COR-L47 (cell line): ENCODE measurements around the gene CCT2.
A peak's percentile ranks its signal among the peaks of the same experiment; 100 is the strongest.
"Not testable (repeated sequence)": the region's sequence is repeated elsewhere in the genome, so short reads cannot be mapped to it uniquely, and the experiment has no call there.

Experiments
- DNase-seq: peaks from one replicate; lab custom pipeline; 2025; lab: John Stamatoyannopoulos, UW

CCT2 gene

DNA sequence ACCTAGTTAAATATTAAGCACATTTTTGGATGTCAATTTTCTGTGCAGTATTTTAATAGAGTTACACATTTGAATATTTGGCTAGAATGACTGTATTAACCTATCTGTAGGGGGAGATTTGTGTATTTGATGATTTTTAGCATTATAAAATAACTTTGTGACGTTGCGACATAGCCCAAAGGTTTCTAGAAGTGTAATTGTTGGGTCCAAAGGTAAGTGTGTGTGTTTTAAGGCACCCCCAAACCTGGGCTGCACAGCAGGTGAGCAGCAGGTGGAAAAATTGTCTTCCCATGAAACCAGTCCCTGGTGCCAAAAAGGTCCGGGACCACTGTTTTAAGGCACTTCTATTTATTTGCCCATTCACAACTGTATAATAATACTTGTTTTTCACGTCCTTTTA, 3.3 kb downstream of the CCT2 start:
- DNase-seq: no peak

DNA sequence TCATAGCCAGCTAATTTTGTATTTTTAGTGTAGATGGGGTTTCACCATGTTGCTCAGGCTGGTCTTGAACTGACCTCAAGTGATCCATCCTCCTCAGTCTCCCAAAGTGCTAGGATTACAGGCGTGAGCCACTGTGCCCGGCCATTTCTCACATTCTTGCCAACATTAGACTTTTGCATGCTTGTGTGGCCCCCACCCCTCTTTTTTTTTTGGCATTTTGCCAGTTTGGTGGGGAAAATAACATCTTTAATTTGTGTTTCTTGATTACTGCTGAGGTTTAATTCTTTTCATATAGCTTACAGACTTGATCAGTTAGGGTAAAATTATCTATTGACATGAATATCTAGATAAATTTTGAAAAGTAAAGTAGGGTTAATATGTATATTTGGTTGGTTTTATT, 3.8 kb downstream of the CCT2 start:
- DNase-seq: no peak

DNA sequence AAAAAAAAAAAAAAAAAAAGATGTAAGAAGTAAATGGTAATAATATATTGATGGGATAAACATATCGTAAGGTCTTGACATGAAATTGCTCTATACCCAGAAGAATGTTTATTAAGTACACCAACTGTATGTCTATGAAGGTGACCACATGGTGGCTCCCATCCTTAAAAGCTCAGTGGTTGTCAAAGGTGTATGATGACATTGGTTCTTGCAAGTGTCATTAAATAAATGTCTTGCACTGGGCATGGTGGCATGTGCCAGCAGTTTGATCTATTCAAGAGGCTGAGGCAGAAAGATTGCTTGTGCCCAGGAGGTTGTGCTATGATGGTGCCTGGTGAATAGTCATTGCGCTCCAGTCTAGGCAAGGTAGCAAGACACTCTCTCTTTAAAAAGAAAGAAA, 10.4 kb downstream of the CCT2 start:
- no peak for DNase-seq

DNA sequence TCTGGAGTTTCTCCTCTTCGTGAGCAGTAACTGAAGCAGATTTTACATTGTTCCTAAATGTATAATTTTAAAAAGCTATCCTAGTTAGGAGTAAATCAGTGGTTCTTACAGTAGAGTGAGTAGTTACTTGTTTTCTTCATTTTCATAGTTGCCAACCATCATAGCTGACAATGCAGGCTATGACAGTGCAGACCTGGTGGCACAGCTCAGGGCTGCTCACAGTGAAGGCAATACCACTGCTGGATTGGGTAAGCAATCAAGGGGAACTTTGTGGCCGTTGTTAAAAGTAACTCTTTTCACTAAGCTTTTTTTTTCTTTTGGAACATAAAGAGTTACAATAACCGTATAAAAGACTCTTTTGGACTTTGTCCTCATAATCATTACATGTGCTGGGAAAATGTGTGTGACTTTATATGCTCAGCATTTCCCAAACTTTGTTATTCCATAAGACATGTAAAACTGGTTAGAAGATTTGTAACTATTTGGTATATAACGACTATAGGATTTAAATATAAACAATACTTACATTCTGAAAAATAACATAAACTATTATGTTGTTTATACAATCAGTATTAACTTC, 13.0 kb downstream of the CCT2 start:
- no peak for DNase-seq

DNA sequence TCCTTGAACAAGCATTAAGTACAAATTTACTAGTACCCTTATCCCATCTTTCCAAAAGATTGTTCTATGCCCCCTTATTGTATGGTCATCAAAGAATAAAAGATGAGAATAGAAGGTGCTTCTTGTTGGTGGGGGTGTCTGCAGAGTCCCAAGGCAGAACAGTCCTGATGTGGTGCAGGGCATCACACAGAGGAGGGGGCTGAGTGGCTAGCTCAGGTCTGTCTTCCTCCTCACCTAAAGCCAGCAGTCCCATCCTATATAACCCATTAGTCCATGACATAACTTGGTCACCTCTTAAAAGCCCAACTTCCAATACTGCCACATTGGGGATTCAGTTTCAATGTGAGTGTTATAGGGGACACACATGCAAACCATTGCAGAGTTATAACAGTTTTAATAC, 15.5 kb downstream of the CCT2 start:
- DNase-seq: no peak

DNA sequence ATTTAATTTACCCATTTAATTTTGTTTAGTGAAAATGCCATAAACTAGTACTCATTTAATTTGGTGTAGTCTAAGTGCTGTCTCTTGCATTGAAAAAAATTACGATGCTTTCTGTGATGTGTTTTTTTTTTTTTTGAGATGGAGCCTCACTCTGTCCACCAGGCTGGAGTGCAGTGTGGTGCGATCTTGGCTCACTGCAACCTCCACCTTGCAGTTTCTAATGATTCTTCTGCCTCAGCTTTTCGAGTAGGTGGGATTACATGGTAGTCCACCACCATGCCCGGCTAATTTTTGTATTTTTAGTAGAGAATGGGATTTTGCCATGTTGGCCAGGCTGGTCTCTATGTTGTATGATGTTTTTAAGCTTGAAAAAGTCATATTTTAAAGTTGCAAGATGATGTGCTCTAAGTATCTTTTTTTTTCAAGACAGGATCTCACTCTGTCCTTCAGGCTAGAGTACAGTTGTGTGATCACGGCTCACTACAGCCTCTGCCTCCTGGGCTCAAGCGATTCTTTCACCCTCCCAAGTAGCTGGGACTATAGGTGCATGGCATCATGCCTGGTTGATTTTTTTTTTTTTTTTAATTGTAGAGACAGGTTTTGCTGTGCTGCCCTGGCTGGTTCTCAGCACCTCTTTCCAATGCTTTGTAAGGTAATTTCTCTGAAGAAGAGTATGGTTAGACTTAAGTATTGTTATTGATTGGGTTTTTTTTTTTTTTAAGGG, 16.9 kb downstream of the CCT2 start:
- DNase-seq: no peak

DNA sequence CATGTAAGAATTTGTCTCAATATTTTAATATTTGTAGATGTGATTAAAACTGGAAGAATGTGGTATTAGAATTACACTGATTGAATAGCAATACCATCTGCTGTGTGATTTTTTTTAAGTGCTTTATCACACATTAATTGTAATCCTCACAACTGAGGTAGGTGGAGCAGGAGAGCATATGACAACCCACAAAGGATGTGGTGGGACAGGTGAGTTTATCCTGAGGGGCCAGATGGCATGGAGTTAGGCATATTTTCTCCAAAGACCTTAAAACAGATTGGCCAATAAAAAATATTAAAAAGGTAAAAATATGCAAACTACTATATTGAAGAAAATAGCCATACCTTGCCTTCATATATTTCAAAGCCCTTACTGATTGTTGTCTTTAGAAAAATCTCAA, 17.7 kb downstream of the CCT2 start:
- no peak for DNase-seq

DNA sequence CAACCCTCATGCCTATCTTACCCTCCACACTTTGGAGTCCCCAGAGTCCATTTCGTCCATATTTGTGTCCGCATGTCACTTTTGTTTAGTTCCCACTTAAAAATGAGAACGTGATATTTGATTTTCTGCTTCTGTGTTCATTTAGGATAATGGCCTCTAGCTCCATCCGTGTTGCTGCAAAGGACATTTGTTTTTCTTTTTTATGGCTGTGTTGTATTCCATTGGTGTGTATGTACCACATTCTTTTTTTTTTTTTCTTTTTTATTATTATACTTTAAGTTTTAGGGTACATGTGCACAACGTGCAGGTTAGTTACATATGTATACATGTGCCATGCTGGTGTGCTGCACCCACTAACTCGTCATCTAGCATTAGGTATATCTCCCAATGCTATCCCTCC, 18.3 kb downstream of the CCT2 start:
- not testable (repeated sequence) for DNase-seq

DNA sequence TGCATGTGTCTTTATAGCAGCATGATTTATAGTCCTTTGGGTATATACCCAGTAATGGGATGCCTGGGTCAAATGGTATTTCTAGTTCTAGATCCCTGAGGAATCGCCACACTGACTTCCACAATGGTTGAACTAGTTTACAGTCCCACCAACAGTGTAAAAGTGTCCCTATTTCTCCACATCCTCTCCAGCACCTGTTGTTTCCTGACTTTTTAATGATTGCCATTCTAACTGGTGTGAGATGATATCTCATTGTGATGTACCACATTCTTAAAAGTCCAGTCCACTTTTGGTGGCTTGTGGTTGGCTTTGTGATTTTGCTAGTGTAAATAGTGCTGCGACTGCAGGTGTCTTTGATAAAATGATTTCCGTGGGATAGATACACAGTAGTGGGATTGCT, 19.0 kb downstream of the CCT2 start:
- DNase-seq: not testable (repeated sequence)

DNA sequence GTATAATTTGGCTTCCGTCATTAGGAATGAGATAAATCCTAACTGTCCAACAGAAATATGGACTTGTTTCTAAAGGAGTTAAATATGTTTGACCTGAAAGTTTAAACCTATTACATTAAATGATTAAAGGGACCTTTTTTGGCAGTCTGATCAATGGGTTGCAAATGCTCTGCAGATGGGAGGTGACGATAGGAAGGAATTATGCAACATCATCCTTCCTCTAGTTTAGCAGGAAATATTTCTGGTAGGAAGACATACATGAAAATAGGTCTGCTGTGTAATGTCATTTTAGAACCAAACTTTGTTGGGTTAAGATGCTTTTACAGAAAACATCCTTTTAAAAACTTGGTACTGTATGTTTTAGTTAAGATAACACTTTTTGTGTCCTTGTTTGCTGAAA, 22.9 kb downstream of the CCT2 start:
- no peak for DNase-seq

DNA sequence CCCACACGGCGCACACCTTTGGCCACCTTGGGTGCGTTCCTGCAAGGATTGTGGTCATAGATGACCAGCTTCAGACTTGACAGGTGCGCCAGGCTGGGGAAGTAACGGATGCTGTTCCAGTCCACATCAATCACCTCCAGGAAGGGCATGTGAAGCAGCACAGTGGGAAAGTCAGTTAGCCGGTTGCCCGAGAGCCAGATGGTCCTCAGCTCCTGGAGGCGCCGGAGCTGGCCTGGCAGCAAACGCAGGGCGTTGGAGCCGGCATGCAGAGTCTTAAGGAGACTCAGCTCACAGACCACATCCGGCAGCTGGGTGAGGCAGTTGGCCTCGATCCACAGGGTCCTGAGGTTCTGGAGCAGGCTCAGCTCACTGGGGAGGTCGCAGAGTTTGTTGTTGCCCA, 24.9 kb downstream of the CCT2 start:
- DNase-seq: no peak

DNA sequence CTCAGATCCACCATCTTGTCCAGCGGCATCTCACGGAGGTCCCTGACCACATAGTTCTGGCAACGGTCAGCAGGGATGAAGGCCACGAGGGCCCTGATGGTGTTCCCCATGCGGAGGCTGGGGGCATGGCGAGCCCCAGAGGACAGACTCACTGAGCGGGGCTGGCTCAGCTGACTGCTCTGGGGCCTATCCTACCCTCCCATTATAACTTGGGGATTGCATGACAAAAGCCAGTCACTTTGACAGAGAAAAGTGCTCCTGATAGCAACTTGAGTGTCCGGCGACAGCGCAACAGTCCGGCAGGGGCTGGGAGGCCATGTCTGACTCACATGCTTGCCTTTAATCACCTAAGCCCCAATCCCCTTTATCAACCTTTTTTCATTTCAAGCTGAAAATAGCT, 25.5 kb downstream of the CCT2 start, which contains the start of gene LRRC10:
TSS of gene LRRC10 (minus strand) at position 179 of the 400 bp plus-strand sequence. CDS start at position 110, 69 bp downstream.
- no peak for DNase-seq

DNA sequence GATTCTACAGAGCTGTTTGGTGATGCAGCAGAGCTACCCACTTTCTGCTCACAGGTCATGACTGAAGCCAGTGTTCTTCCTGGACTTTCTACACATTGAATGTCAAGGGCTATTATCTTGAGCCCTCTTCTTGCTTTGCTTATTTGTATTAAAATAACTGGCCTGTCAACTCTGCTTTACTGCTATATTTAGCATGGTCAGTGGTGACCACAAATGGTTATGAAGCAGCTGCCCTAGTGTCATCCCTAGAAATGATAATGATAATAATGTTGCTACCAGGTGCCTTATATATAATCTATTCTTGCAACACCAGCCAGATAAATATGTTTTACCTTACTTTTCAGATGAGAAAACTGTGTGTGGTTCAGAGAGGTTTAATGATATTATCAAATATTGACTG, 28.1 kb downstream of the CCT2 start:
- no peak for DNase-seq

DNA sequence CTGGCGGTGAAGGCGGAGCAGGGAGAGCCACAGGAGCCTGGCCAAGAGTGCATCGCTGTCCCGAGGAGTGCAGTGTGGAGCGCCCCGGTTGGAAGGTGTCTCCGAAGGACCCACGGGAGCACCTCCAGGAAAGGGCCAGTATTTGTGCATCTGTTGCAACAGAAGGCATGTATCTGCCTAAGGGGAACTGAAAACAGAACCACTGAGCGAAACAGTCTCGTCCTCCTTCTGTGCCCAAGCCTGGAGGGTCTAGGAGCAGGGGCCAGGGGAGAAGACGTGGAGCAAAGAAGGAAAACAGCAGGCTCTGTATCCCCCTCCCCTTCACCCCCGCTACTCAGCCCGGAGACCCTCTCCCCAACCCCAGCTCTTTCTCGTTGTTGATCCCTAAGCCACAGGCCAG, 30.8 kb downstream of the CCT2 start:
- DNase-seq: no peak

DNA sequence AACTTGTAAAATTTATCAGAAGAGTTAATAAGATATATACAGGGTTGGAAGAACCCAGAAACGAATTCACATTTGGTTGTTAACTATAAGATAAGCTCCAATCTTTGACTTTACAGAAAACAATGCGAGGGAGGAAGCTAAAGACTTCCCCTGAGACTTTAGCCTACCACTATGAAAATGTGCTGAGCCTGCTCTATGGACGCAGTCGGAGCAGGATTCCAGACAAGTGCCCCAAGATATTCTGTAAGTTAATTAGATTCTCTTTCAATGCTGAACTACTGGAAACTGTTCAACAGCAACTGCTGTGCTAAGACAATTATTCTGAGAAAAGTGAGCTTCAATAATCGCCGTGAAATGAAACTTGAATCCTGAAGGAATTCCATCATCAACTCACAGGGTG, 33.8 kb downstream of the CCT2 start:
- DNase-seq: no peak

DNA sequence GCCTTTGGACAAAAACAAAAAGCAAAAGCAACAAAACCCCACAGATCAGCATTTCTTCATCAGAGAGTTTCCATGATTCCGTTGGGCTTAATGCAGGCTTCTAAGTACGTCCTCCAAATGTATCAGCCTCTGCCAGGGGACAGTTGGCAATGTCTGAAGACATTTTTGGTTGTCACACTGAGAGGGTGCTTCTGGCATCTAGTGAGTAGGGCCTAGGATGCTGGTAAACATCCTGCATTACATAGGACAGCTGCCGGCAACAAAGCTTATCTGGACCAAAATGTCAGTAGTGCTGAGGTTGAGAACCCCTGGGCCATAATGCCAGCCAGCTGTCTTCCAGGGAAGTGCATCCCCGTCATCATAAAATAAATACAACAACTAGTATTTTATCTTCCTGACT, 34.8 kb downstream of the CCT2 start:
- DNase-seq: no peak

DNA sequence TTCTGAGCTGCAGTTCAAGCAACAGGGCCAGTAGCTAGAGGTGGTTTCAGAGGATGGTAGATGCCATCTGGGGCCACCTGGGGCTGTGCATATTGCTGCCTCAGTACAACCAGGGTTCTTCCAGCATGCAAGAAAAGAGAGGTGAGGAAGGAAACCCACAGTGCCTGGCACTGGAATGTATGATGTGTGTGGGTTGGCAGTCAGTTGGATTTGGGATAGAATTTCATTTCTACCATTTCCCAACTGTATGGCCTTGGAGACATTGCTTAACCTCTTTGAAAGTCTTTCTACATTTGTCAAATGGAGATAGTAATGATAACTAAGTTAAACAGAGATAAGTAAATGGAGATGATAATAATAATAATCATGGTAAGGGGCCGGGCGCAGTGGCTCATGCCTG, 35.7 kb downstream of the CCT2 start:
- DNase-seq: no peak

DNA sequence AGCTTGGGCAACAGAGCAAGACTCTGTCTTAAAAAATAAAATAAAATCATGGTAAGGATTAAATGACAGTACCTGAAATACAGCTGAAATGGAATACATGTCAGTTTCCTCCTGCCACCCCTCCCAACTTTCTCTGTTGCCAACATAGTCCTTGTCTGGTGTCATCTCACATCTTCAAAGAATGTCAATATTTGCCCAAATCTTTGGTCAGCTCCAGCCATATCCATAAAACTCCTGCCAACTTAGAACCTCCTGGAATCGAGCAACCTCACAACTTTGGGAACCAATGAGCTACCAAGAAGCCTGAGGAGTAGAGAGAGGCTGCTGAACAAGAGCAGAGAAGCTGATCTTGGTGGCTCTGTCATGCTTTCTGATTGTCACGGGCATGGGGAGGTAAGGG, 36.3 kb downstream of the CCT2 start:
- no peak for DNase-seq

DNA sequence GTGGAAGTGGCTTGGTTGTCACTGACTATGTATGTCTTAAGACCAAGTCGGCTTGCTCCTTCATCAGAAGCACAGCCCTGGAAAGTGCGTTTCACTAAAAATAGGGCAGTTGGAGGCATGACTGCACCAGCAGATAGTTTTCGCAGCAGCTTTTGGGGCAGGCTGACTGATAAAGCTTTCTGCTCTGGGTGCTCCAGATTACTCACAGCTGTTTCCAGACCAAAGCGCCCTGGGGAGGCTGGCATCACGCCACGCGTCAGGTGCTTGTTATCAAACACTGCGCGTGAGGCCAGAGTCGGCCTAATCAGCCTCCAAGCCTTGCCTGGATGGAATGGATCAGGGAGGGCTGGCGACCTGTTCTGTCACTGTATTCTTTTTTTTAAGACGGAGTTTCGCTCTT, 38.7 kb downstream of the CCT2 start:
- peak; percentile 92 for DNase-seq

DNA sequence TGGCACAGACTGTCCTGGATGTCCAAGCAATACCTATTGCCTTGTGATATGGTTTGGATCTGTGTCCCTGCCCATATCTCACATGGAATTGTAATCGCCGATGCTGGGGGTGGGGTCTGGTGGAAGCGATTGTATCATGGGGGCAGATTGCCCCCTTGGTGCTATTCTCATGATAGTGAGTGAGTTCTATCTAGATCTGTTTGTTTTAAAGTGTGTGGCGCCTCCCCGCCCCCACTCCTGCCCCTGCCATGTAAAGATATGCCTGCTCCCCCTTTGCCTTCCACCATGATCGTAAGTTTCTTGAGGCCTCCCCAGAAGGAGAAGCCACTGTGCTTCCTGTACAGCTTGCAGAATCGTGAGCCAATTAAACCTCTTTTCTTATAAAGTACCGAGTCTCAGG, 42.2 kb downstream of the CCT2 start:
- no peak for DNase-seq

DNA sequence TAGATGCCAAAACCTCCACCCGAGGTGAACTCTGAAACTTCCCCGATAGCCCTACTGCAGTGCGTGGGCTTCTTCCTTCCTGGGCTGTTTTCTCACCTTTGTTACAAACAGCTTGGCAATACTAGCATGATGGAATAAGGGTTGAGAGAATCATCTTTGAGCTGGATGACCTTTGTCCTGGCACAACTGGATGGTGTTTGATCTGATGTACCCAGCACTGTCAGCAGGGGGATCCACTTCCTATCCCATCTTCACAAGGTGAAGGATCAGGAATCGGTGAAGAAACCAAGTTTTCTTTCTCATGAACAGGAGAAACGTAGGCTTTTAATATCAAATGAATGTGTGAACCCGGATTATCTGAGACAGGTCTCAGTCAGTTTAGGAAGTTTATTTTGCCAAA, 44.9 kb downstream of the CCT2 start:
- no peak for DNase-seq

DNA sequence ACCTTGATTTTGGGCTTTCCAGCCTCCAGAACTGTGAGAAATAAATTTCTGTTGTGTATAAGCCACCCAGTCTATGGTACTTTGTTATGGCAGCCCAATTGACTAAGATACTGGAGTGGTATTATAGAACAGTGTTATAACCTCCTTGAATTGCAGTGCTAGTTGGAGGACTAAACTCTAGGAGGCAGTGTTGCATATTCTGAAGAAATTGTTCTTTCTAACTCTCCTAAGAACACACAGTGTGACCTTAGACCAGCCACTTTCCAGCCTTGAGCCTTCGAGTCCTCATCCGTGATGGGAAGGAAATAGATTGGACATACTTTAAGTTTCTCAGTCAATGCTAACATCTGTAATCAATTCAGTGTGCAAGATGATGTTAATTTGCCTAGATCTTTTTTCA, 47.8 kb downstream of the CCT2 start:
- DNase-seq: no peak

DNA sequence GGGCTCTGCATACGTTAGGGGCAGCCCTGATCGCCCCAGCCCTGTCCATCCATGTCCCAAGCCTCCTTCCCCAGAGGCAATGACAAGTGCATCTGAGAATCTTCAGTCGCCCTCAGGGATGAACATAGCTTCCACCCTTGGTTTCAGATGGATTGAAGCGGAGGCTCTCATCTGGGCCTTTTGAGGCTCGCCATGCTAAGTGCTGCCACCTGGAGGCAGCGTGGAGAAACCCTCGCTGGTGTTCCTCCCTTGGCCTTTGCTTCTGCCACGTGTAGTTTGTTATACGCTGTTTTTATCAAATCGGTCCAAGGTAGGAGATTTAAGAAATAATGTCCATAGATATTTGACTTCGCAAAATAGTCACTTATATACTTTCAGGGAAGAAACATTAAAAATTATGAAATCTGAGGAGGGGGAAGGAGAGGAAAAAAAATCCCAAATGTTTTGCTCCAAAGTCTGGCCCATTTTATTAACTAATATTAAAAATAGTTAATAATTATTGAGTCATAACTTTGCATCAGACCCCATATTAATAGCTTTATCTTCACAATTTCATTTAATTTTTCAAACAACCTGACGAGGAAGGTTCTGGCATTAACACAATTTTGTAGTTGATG, 54.2 kb downstream of the CCT2 start:
- DNase-seq: peak; percentile 44

DNA sequence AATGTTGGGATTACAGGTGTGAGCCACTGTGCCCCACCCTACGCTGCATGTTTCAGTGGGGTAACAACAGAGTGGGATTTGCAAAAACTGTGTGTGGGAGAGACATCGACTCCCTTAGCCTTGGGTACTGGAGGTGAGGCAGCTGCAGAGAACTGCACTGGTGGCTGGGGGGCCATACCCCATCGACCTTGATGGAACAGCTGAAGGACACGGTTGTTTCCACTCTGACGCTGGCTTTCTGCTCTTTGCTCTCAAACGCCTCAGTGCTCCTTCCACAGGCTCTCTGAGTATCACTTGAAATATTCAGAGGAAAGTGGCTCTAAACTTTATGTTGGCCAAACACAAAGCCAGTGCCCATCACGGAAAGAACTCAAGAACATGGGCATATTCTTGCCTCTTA, 56.3 kb downstream of the CCT2 start:
- no peak for DNase-seq
